ENCODE data around the gene SUPT4H1. TPM values are rescaled to one million over a fixed set of nuclear protein-coding genes. Genes with fewer than 3 reads are reported as not detected.

The SUPT4H1 gene
- total RNA-seq, 1 experiment from 2014 or later: 53.8 TPM

DNA sequence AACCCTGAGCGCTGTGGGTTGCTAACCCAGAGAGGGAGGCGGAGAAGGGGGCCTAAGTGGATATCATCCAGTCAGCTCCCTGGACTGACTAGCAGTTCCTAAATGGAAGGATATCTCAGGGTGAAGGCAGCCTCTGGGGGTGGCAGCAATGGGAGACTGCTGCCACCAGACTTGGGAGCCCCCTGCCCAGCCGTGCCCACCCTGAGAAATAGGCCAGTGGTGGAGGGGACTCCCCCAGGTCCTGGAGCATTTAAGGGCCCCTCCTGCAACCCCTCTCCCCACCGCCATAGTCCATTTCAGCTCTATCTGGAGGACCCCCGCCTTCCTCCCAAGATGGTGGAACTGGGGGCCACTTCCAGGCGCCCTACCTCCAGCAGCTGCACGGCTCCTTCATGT is 31.8 kb downstream of the SUPT4H1 start:
- no peaks in the 10 kb centered on the region for H3K9me3 ChIP-seq (ENCODE audit: control insufficient read depth, insufficient read depth, low read depth, low read length)
- H3K27me3 ChIP-seq (ENCODE audit: control insufficient read depth, insufficient read depth, low read length): no peaks in the 10 kb centered on the region
- TF ChIP-seq, protein P1, sequence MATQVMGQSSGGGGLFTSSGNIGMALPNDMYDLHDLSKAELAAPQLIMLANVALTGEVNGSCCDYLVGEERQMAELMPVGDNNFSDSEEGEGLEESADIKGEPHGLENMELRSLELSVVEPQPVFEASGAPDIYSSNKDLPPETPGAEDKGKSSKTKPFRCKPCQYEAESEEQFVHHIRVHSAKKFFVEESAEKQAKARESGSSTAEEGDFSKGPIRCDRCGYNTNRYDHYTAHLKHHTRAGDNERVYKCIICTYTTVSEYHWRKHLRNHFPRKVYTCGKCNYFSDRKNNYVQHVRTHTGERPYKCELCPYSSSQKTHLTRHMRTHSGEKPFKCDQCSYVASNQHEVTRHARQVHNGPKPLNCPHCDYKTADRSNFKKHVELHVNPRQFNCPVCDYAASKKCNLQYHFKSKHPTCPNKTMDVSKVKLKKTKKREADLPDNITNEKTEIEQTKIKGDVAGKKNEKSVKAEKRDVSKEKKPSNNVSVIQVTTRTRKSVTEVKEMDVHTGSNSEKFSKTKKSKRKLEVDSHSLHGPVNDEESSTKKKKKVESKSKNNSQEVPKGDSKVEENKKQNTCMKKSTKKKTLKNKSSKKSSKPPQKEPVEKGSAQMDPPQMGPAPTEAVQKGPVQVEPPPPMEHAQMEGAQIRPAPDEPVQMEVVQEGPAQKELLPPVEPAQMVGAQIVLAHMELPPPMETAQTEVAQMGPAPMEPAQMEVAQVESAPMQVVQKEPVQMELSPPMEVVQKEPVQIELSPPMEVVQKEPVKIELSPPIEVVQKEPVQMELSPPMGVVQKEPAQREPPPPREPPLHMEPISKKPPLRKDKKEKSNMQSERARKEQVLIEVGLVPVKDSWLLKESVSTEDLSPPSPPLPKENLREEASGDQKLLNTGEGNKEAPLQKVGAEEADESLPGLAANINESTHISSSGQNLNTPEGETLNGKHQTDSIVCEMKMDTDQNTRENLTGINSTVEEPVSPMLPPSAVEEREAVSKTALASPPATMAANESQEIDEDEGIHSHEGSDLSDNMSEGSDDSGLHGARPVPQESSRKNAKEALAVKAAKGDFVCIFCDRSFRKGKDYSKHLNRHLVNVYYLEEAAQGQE (IDR thresholded peaks at IDR 0.05; ENCODE audit: insufficient read depth in 1 of 2, low read depth in 2 of 2, low read length in 1 of 2): no peak
- TF ChIP-seq POLR2AphosphoS5 (IDR thresholded peaks at IDR 0.05; ENCODE audit: low read depth, low read length) (no peak), TCF7L2 (IDR thresholded peaks at IDR 0.05; ENCODE audit: low read depth, low read length) (no peak), SIN3A (IDR thresholded peaks at IDR 0.05; ENCODE audit: borderline replicate concordance, insufficient read depth, low read depth, low read length) (no peak)
- TF ChIP-seq, protein P2, sequence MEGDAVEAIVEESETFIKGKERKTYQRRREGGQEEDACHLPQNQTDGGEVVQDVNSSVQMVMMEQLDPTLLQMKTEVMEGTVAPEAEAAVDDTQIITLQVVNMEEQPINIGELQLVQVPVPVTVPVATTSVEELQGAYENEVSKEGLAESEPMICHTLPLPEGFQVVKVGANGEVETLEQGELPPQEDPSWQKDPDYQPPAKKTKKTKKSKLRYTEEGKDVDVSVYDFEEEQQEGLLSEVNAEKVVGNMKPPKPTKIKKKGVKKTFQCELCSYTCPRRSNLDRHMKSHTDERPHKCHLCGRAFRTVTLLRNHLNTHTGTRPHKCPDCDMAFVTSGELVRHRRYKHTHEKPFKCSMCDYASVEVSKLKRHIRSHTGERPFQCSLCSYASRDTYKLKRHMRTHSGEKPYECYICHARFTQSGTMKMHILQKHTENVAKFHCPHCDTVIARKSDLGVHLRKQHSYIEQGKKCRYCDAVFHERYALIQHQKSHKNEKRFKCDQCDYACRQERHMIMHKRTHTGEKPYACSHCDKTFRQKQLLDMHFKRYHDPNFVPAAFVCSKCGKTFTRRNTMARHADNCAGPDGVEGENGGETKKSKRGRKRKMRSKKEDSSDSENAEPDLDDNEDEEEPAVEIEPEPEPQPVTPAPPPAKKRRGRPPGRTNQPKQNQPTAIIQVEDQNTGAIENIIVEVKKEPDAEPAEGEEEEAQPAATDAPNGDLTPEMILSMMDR (IDR thresholded peaks at IDR 0.05): no peak
- H3K4me3 ChIP-seq (ENCODE audit: low read depth in 2 of 2, low read length in 2 of 2): no peak overlapping the region
- CTCF ChIA-PET: interaction anchor here (0.5 kb wide), 1 partner anchor 71 kb away, joined by 3 read pairs; no protein-coding TSS in a partner anchor
- BruUV-seq (replicated peaks): no TSS peak
- POLR2A ChIA-PET: no interaction called here
- in situ Hi-C loops (cut with HindIII; ENCODE audit: low pct_unique_long_range_greater_than_20kb, low sequenced_read_pairs): no loop called here
- H3K36me3 ChIP-seq (ENCODE audit: control insufficient read depth, insufficient read depth, low read length): no peaks in the 10 kb centered on the region
- no peaks in the 10 kb centered on the region for H3K4me1 ChIP-seq (ENCODE audit: control insufficient read depth, insufficient read depth, low read length)
- no peak for DNase-seq (ENCODE audit: low read depth, low spot score)
- H3K27ac ChIP-seq (ENCODE audit: low read length): no peak overlapping the region
- ATAC-seq: no peak
- intact Hi-C loops (cut with micrococcal nuclease; ENCODE audit: unreplicated experiment): no loop called here

DNA sequence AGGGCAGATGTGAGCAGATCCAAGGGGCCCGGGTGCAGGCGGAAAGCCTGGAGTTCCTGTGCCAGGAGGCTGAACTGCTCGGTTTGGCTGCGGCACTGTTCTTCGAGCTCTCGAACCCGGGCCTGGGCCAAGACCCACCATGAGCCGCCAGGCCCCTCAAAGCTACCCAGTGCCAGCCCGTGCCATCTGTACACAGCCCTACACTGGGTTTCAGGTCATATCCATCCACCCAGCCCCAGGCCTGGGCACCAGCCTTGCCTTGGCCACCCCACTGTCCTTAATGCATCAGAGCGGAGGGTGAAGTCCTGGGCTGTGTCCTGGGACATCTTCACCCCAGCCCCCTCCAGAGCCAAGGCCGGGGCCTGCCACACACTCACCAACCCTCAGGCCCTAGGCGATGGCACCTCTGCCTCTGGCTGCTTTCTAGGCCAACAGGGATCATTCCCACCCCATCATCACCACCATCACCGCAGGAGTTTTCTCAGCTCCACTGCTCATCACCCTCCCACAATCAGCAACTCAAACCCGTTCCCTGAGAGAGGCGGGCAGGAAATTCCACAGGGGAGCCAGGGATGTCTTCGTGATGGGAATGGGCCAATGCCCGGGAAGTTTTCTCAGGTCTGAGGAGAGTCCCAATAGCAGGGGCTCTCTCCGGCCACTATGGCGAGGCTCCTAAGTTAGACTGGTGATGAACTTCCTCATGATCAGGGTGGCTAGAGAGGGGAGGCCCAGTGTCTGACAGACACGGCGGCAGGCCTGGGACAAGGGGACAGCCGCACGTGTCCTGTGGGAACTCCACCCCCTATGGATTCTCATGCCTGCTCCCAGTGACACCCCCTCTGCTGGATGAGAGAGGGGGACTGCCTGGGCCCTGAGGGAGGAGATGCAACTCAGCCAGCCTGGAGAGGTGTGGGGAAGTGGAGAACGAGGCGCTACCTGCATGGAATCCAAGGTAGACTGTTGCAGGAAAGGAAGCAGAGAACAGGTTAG is 32.5 kb downstream of the SUPT4H1 start:
- intact Hi-C loops (cut with micrococcal nuclease; ENCODE audit: unreplicated experiment) (no loop called here), in situ Hi-C loops (cut with HindIII; ENCODE audit: low pct_unique_long_range_greater_than_20kb, low sequenced_read_pairs) (no loop called here)
- POLR2A ChIA-PET: no interaction called here
- H3K9me3 ChIP-seq (ENCODE audit: control insufficient read depth, insufficient read depth, low read depth, low read length): no peaks in the 10 kb centered on the region
- H3K4me1 ChIP-seq (ENCODE audit: control insufficient read depth, insufficient read depth, low read length): no peaks in the 10 kb centered on the region
- H3K27me3 ChIP-seq (ENCODE audit: control insufficient read depth, insufficient read depth, low read length): no peaks in the 10 kb centered on the region
- BruUV-seq (replicated peaks): no TSS peak
- CTCF ChIA-PET: no interaction called here
- no peaks in the 10 kb centered on the region for H3K36me3 ChIP-seq (ENCODE audit: control insufficient read depth, insufficient read depth, low read length)
- no peak overlapping the region for H3K27ac ChIP-seq (ENCODE audit: low read length)
- ATAC-seq (no peak), DNase-seq (ENCODE audit: low read depth, low spot score) (no peak)
- TF ChIP-seq, protein P2 (IDR thresholded peaks at IDR 0.05): no peak
- TF ChIP-seq, protein P1 (IDR thresholded peaks at IDR 0.05; ENCODE audit: insufficient read depth in 1 of 2, low read depth in 2 of 2, low read length in 1 of 2): no peak
- TF ChIP-seq POLR2AphosphoS5 (IDR thresholded peaks at IDR 0.05; ENCODE audit: low read depth, low read length) (no peak), TCF7L2 (IDR thresholded peaks at IDR 0.05; ENCODE audit: low read depth, low read length) (no peak), SIN3A (IDR thresholded peaks at IDR 0.05; ENCODE audit: borderline replicate concordance, insufficient read depth, low read depth, low read length) (no peak)
- H3K4me3 ChIP-seq (ENCODE audit: low read depth in 2 of 2, low read length in 2 of 2): no peak overlapping the region

All from Panc1 (cell line).